ENCODE measurements around the gene GRIPAP1.
A peak's percentile ranks its signal among the peaks of the same experiment; 100 is the strongest.

The GRIPAP1 gene, protein sequence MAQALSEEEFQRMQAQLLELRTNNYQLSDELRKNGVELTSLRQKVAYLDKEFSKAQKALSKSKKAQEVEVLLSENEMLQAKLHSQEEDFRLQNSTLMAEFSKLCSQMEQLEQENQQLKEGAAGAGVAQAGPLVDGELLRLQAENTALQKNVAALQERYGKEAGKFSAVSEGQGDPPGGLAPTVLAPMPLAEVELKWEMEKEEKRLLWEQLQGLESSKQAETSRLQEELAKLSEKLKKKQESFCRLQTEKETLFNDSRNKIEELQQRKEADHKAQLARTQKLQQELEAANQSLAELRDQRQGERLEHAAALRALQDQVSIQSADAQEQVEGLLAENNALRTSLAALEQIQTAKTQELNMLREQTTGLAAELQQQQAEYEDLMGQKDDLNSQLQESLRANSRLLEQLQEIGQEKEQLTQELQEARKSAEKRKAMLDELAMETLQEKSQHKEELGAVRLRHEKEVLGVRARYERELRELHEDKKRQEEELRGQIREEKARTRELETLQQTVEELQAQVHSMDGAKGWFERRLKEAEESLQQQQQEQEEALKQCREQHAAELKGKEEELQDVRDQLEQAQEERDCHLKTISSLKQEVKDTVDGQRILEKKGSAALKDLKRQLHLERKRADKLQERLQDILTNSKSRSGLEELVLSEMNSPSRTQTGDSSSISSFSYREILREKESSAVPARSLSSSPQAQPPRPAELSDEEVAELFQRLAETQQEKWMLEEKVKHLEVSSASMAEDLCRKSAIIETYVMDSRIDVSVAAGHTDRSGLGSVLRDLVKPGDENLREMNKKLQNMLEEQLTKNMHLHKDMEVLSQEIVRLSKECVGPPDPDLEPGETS

DNA sequence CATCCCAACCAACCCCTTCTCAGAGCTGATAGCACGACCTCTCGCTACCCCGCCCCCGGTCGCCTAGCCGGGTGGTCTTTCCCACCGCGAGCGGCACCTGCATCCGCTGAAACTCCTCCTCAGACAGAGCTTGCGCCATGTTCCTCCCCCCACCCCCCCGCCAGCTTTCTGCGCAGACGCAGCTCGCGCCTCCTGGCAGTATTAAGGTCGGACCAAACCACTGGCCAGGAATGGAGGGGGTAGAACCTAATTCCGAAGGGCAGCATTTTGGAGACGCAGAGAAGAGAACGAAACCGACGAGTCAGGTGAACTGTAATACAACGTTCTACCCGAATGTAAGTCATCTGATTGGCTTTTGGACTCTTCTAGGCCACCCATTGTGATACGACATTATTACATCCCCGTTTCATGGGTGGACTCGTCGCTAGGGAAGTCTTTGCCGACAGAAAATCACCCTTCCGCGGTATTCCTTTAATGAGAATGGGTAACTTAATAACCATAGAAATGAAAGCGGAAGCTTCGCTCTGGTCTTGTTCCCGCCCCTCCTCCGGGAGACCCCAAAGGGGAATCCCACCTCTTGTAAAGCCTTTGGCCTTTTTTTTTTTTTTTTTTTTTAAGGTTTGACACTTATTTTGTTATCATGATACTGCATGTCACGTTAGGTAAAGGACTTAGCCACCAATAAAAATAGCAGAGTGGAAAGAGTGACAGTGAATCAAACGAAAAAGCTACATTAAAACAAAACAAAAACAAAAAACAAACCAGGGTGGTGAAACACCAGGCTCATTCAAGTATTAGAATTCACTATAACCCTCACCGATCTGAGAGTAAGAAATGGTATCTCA lies at the start of gene GRIPAP1:
TSS of gene GRIPAP1 (minus strand) at position 174 of the 845 bp plus-strand sequence. CDS start at position 139, 35 bp downstream.
- DNase-seq, result peak; percentile 74

DNA sequence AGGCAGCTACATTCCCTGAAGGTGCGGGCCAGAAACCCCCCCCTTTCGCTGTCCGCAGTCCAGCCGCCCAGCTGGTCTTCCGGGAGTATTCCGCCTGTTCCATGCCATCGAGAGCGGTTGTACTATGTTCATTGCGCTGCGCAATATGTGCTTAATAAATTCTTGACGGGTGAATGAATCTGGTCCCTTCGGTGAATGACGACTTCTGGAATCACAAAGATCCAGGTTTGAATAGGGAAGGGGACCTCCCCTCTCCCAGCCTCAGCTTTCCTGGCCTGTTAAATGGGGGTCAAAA lies 41.9 kb upstream of the GRIPAP1 start:
- no peak for DNase-seq

DNA sequence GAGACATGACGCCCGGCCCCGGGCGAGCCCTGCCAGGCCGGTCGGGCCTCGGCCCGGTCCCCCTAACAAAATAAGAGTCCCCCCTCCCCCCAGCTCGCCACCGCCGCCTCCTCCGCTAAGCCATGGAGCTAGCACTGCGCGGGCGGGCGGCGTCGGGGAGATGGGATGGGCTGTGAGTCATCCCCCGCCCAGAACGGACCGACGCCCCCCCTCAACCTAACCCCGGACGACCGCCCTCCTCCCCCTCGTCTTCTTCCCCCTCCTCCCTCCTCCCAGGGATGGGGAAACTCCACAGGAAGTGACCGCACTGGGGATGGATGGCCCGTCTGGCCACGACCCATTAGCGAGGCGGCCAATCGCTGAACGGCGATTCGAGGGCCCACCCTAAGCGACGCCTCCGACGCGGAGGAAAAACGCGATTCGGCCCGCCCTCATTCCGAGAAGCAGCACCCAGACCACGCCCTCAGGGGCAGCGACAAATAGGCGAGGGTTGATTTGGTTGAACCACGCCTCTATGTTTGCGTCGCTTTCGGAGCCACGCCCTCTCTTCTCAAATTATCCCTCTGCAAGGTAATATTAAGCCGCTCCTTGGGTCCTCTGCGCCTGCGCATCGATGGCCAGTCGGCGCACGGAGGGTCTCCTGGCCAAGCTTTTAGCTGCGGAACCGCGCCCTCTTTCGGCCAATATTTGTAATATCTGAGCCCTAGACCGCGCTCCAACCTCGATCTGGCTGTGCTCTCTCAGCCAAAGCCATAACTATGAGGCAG lies 41.3 kb upstream of the GRIPAP1 start, which contains the start of gene TFE3:
TSS of gene TFE3 (minus strand) at position 138 of the 767 bp plus-strand sequence. CDS start at position 7, 131 bp downstream.
- peak; percentile 96 for DNase-seq

DNA sequence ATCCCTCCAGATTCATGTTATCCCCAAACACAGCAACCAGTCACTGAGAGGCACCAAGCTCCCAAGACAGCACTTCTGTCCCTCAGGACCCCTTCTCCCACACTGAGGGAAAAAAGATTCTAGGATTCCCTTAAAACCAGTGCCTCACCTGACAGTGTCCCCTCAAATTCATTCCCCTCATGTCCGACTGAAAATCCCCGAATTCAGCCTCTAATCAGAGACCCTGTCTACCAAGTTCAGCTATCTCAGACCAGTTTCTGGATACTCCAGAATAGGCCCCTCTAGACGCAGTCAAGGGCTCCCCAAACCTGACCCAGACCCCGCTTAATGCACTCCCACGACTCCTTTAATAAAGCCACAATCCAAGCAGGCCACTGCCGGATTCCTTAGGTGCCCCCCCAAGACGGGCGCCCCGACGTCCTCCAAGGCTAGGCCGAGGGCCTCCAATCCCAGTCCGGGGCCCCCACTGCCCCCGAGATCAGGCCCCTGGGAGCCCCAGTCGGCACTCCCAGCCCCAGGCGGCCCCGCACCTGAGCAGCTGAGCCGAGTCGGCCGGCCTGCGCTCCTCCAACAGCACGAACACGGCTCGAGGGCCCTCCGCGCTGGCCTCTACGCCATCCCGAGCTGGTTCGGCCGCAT lies 40.6 kb upstream of the GRIPAP1 start:
- no peak for DNase-seq

DNA sequence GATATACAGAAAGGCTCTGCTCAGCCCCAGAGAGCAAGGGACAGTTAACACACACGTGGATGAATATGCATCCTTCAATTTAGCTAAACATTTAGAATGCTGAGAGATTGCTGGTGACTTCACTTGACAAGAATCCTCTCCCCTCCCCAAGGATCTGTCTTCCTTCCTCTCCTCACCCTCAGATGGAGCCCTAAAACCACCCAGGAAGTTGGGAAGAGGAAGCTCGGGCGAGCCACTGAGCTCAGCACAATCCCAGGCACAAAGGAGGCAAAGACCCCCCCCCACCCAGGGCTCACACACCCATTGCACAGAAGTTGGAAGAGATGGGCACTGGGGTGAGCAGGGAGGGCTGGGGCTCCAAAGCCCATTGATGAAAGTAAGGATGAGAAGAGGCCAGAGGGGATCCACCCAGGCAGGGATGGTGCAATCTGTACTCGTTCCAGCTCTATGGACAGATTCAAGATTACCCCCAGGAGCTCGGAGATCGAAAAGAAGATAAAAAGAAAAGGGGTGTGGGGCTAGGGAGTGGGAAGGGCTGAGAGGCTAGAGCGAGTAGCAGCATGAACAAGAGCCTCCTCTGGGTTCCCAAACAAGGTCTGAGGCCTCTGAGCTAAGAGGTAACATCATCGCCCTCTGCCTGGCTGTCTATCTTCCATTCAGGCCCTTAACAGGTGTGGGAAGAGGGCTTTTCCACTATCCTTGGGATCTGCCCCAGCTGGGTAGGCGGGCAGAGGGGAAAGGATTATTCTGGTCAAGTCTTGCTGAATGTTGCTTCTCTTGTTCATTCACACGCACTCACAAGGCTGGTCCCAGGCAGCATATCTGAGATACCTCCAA lies 39.9 kb upstream of the GRIPAP1 start:
- no peak for DNase-seq

DNA sequence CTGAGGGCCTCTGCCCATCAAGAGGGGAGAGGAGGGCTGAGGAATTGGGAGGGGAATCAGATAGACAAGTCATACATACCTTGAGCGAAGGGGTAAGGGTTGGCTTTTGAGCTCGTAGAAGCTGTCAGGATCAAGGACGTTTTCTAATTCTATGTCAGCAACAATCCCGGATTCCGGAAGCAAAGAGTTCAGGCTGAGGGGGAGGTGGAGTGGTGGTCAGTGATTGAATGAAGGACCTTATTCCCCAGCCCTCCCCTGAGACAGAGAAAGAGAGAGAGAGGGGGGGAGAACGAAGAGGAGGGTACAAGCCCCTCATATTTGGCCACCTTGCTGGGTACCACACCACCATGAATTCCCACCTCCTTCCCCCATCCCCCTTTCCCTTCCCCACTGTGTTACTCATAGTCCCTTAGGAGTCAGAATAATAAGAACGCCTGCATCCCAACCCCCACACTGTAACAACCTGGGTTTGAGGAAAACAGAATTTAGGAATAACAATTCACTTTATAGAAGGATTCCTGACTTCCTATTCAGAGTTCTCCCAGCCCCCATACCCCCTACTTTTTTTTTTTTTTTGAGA lies 38.4 kb upstream of the GRIPAP1 start:
- no peak for DNase-seq

DNA sequence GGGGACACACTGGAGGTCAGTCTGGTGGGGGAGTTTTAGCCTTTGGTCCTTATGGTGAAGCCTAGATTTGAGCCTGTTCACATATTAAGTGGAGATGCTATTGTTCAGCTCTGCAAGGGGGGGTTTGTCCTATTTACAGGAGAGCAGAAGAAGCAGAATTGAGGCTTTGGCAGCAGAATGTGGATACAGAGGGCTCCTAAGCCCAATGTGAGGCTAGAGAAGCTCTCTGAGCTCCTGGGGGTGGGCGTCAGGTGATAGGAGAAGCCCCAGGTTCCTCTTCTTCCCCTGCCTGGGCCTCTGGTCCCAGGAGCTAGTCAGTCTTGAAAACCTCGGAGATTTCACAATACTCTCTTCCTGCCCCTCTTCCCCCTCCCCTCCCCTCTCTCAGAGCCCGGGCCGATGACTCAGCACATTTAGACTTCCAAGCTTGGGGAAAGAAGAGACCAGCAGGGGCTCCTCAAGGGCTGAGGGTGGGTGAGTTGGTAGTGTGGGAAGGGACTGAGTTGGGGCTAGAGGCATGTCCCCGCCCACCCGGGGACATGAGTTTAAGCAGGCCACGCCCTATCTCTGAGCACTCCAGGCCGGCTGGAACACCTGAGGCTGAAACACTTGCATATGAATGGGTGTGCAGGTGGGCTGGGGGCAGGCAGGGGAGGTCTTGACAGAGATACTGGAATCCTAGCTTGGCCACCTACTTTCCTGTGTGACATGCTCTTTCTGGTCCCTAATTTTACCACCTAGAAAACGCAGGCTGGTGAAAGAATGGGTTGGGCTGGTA lies 37.7 kb upstream of the GRIPAP1 start:
- peak; percentile 32 for DNase-seq

DNA sequence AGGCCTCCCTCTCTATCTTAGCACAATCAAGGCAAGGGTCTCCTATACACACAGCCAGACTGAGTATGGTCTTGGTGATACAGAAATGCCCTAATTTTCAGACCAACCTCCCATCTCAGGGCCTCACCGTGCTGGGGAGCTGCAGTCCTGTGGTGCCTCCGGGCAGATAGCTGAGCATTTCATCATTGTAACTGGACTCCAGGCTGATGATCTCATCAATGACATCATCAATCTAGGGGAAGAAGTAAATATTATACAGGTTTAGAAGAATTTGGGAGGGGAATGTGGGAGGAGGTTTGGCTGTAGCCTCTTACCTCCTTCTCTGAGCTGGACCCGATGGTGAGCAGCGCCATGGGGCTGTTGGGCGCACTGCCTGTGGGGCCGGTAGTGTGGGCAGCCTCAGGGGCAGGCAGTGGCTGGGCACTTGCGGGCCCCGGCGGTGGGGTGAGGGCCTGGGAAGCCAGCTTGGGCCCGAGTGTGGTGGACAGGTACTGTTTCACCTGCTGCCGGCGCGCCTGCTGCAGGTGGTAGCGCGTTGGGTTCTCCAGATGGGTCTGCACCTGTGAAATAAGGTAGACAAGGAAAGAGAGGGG lies 35.9 kb upstream of the GRIPAP1 start:
- DNase-seq, result no peak

DNA sequence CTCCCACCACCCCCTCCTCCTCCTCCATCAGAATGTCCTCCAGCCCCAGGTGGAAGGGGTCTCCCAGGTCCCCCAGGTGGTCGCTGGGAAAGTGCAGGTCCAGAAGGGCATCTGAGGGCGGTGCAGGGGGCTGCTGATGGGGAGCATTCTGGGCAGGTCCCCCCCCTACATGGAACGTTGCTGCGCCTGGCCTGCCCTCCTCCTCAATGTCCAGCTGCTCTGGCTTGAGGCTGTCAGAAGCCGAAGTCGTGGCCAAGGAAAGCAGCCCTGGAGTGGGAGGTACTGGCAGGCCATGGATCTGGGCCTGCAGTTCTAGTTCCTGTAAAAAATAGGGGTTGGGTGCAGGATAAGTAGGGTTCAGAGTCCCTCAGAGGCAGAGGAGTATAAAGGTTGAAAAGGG lies 28.2 kb upstream of the GRIPAP1 start:
- no peak for DNase-seq

DNA sequence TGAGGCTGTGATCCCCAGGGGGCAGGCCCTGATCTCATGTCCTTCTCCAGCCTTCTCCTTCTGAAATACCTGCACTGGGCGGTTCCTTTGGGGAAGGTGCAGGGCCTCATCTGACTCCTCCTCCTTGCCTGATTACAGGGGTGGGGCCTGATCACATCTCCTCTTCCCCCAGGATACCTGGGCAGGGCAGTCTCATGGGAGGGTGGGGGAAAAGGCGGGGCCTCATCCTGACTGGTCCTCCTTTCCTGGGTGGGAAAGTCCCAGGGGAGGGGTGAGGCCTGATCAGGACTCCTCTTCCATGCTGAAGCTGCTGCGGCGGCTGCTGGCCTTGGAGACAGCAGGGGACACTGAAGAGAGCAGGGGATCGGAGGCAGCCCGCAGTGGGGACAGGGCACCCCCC lies 27.8 kb upstream of the GRIPAP1 start:
- no peak for DNase-seq

DNA sequence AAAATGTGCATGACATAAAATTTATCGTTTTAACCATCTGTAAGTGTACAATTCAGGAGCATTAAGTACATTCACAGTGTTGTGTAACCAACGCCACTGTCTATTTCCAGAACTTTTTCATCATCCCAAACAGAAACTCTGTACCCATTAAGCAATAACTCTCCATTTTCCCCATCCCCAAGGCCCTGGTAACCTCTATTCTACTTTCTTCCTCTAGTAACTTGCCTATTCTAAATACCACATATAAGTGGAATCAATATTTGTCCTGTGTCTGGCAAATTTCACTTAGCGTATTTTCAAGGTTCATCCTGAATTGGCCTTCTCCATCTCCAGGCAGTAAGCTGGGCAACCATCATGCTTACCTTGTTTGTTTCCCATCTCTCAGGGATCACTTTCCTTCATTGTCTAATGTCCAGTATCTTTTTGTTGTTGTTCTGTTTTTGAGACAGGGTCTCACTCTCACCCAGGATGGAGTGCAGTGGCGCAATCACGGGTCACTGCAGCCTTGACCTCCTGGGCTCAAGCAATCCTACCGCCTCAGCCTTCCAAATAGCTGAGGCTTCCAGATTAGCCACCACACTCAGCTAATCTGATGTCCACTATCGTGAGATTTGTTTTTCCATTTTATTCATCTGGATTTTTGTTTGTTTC lies 17.7 kb upstream of the GRIPAP1 start:
- no peak for DNase-seq

DNA sequence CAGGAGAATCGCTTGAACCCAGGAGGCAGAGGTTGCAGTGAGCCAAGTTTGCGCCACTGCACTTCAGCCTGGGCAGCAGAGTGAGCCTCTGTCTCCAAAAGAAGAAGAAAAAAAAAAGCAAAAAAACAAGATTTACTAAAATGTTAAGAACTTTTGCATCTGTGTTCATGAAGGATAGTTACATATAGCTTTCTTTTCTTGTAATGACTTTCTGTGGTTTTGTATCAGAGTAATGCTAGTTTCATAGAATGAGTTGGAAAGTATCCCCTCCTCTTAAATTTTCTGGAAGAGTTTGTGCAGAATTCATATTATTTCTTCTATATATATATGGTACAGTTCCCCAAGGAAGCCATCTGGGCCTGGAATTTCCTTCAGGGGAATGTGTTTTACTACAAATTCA lies 17.0 kb upstream of the GRIPAP1 start:
- DNase-seq, result no peak

DNA sequence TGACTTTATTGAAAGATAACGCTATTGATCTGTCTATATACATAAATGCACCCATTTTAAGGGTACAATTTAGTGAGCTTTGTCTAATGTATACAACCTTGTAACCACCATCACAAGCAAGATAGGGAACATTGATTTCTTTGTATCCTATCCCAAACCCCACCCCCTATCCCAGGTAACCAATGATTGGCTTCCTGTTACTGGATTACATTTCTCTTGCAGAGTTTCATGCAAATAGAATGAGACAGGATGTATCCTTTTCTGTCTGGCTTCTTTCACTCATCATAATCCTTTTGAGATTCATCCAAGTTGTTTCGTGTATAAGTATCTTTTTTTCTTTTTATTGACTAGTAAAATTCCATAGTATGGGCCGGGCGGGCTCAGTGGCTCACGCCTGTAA lies 1.6 kb upstream of the GRIPAP1 start:
- DNase-seq, result no peak

DNA sequence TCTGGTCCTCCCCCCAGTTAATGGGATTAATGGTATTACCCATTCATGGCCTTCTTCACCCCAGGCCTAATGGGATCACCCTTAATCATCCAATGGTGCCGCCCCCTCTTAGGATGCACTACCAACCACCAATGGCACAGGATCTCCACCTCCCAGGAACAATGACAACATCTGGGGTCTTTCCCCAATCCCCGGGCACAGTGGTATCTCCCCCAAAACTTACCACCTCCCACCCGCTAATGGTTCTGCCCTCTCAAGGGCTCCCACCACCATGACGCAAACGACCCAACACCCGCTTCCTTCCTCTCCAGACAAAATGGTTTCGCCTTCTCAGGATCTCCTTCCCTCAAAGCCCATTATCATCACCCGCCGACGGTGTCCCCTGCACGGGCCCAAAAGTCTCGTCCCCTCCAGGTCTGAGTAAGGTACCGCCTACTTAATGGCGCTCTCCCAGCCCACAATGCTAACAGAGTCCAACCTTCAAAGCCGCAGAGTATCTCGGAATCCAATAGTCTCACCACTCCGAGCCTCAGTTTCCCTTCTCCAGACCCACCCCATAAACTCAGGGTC lies 458 bp downstream of the GRIPAP1 start:
- DNase-seq, result peak; percentile 31

DNA sequence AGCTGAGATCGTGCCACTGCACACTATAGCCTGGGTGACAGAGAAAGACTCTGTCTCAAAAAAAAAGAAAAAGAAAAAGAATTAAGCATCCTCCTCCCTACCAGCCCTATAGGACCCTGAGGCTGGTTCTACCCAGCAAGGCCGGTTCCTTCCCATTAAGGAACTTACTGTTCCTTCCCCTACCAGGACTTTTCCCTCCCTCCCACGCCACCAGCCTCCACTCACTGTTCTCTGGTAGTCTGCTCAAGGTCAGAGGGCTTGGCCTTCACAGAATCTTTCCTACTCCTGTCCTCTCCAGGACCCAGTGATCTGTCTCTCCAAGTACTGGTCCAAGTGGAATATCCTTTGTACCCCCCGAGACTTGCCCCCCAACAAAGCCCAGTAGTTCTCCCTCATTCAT lies 1.4 kb downstream of the GRIPAP1 start:
- DNase-seq, result no peak

DNA sequence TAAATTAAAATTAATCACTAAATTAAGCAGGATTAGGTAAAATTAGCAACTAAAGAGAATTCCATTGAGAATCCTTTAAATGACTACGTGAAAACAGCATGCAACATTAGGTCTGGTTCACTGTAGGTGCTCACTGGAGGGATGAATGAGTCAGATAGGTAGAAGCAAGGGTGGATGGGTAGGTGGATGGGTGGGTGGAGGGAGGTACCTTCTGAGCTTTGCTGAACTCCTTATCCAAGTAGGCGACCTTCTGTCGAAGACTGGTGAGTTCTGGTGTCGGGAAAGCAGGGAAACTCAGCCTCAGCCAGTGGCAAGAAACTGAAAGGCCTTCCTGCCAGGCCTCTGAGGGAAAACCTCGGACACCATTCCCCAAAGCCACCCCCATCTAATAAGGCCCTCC lies 3.0 kb downstream of the GRIPAP1 start:
- DNase-seq, result peak; percentile 13

DNA sequence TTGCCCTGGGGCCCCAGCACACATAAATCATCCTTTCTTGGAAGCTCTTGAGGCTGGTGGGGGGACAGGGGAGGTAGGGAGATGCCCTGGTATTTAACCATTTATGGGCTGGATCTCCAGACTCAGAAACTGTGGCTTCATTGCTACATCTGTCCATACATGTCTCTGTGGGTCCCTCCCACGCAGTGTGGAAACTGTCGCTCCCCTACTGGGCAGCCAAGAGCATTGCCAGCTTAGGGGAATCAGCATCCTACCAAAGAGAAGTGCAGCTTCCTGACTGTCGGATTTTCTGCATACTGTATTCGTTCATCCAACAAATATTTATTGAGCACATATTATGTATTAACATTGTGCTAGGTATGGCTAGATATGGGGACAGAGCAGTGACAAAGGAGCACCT lies 3.7 kb downstream of the GRIPAP1 start:
- no peak for DNase-seq

DNA sequence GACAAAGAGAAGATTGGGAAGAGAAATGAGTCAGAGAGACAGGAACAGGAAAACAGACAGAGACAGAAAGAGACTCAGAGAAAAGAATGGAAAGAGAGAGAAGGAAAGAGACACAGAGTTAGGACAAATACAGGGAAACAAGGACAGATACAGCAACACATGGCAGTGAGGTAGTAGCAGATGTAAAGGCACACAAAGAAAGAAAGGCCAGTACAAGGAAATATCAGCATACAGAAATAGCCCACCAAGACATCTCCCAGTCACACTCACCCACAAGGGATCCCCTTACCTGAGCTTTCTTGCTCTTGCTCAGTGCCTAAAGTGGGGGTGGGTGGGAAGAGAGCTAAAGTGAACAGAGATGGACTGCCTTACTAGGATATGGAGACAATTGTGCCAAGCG lies 4.2 kb downstream of the GRIPAP1 start:
- no peak for DNase-seq

Measured in activated naive CD4-positive, alpha-beta T cell treated with anti-CD3 and anti-CD28 coated beads, Interleukin-2, amount 50 U/mL, for 16 hours (primary cell).